Prostate gland (tissue), 2 donors: ENCODE measurements around the gene MGAT4D.

Source experiments
- POLR2A ChIP-seq: fragments of 450-650 bp; IDR thresholded peaks from one replicate; pipeline ENCODE4 v1.6.1; 2016; ENCODE audit warnings: antibody characterized with exemption, mild to moderate bottlenecking
- TF ChIP-seq, protein P1 (sequence below), 4 experiments: fragments of 200-600 bp in 2 of 4; fragments of 450-650 bp in 2 of 4; sonication (generic) in 2 of 4; IDR thresholded peaks; 1 replicate in 3 of 4; 2 replicates in 1 of 4; pipeline ENCODE4 v1.5.1; 2016 to 2019; ENCODE audit warnings: antibody characterized with exemption in 4 of 4, mild to moderate bottlenecking in 2 of 4, moderate library complexity in 2 of 4

DNA sequence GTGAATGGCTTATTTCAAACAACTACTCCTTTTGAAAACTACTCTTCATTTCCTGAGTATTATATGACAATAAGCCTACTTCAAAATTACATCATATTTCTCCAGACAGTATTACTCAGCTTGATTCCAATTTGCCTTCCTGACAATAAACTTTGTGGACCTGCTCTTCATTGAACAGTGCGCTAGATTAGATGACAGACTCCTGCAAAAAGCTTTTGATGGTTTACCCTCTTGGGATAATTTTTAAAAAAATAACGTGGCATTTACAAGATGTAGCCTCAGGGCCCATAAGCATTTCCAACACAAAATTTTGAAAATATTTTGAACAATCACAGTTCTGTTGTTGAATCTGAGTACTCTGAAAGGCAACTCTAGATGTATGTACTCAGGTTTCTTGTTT lies 25.9 kb downstream of the MGAT4D start:
- TF ChIP-seq, protein P1, sequence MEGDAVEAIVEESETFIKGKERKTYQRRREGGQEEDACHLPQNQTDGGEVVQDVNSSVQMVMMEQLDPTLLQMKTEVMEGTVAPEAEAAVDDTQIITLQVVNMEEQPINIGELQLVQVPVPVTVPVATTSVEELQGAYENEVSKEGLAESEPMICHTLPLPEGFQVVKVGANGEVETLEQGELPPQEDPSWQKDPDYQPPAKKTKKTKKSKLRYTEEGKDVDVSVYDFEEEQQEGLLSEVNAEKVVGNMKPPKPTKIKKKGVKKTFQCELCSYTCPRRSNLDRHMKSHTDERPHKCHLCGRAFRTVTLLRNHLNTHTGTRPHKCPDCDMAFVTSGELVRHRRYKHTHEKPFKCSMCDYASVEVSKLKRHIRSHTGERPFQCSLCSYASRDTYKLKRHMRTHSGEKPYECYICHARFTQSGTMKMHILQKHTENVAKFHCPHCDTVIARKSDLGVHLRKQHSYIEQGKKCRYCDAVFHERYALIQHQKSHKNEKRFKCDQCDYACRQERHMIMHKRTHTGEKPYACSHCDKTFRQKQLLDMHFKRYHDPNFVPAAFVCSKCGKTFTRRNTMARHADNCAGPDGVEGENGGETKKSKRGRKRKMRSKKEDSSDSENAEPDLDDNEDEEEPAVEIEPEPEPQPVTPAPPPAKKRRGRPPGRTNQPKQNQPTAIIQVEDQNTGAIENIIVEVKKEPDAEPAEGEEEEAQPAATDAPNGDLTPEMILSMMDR (IDR thresholded peaks at IDR 0.05) = no peak
- TF ChIP-seq POLR2A = no peak
